Colon (tissue), 2 donors: ENCODE results near the gene EIPR1.

Experiments used
- FAIRE-seq: peaks from 2 replicates; lab custom pipeline; 2012; peaks lifted over from hg19 to GRCh38; lab: Jason Lieb, UNC
- donor health status: control.
- donor health status: control.

EIPR1 gene

DNA sequence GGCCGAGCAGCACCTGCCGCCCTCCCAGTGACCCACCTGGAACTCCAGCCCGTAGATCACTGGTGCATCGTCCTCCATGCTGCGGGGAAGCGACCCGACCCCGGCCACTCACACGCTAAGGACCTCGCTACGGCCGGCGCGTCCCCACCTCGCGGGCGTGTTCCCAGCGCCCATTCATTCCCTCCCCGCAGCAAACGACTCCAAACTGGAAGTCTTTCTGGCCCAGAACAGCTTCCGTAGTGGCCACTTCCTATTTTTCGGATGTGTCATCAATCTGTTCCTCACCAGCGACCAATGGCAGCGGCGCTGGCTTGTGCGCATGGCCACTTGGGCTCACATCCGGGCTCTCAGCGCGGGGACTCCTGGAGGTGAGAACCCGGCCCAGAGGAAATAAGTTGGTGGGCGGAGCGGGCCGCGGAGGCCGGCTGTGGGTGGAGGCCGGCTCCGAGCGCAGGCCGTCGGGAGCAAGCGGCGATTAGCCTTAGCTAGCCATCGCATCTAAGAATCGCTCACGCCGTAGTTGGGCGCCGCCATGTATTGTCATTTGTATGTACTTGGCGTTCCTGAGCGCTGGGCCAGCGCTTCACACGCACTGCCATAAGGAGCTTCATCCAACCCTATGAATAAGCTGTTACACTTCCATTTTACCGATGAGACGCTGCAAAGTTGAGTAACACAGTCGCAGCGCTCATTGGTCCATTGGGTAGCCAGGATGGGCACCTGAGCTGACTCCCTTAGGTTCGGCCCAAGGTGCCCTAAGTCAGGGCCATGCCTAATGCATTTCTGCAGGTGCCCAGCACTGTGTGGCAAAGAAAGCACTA, at the start of gene EIPR1:
EIPR1 (minus strand) TSS at position 207 of the 821 bp plus-strand sequence; CDS start at position 78, 129 bp downstream.
- no peak for FAIRE-seq

- FAIRE-seq, result no peak
These were observed 49.7 kb upstream of the EIPR1 start for GRCh38 chr2:3427272-3427671.

- no peak for FAIRE-seq
These were observed 49.0 kb upstream of the EIPR1 start for GRCh38 chr2:3426615-3427014.

- no peak for FAIRE-seq
These were observed 46.7 kb upstream of the EIPR1 start for GRCh38 chr2:3424171-3424795.

DNA sequence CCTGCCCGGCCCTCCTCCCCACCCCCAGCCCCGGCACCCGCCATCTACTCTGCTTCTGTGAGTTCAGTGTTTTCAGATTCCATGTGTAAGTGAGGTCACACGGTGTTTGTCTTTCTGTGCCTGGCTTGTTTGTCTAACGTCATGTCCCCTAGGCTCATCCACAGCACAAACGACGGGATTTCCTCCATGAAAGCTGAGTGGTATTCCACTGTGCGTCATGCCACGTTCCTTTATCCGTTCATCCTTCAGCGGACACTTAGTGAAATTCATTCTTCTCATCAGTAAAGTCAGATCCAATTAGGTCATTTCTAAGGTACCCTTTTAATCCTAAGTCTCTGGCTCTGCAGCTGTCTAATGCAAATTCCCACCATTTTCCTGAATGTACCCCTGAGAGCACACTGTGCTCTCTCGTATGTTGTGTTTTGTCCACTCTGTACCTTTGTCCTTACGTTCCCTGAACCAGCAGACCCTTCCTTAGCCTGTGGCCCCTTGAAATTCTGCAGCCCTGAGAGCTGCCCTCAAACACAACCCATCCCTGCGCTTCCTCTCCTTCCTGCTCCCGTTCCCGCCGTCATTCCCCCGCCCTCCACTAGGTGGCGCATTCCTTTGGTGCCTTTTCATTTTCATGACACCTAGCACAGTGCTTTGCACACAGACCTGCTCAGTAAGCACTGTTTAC, 46.0 kb upstream of the EIPR1 start:
- FAIRE-seq, result no peak

DNA sequence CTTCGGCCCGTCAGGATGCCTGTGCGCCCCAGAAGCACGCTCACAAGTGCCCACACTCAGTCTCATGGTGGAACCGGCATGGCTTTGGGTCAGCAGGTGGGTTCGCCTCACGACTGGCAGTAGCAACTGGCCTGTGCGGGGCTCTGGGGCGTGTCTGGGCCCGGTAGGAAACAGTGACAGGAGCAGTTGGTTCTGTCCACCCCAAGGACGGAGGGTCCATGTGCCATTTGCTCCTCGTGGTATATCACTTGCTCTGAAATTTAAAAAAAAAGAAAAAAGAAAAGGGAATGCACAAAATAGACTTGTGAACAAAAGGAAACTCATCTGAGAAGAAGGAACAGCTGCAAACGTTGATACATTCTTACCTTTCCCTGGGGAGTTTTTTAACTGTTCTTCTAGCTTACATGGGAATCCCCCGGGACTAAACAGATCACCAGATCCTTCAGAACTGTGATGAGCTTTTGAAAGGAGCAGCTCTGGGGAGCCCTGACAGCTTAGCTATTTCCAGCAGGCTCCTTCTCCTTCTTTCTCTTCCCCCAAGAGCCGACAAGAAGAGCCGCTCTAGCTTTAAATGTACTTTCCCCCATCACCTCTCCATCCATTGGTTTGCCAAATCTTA, 44.7 kb upstream of the EIPR1 start:
- no peak for FAIRE-seq

GRCh38 chr2:3421580-3421979, 44.0 kb upstream of the EIPR1 start:
- no peak for FAIRE-seq

GRCh38 chr2:3420769-3421397, 43.3 kb upstream of the EIPR1 start:
- FAIRE-seq, result no peak

DNA sequence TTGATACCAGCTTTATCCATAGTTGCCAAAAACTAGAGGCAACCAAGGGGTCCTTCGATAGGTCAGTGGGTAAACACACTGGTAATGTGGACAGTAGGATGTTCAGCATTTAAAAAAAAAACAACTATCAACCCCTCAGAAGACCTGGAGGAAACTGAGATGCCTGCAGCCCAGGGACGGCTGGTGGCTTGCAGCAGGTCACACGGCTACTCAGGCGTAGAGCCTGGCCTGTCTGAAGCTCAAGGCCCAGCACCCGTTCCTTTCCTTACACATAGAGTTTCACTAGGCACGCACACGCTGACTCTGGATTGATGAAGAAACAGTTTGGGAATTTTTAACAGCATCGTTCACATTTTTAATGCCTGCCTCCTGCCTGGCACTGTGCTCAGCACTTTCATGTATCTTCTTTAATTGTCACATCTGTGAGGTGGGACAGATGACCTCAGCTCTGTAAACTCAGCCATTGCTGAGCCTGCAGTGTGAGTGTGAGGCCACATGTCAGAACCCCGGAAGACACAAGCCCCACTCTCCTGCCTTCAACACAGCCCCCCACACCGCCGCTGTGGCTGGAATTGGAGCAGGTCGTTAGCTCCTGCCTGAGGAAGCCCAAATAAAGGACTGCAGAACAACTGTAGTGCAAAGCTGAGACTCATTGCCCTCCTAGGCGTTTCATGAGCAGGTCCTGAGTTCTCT, 42.6 kb upstream of the EIPR1 start:
- no peak for FAIRE-seq

GRCh38 chr2:3418766-3419404, 41.3 kb upstream of the EIPR1 start:
- no peak for FAIRE-seq

GRCh38 chr2:3414133-3414860, 36.7 kb upstream of the EIPR1 start:
- FAIRE-seq, result no peak

- no peak for FAIRE-seq
These were observed 36.1 kb upstream of the EIPR1 start for GRCh38 chr2:3413697-3414096.

DNA sequence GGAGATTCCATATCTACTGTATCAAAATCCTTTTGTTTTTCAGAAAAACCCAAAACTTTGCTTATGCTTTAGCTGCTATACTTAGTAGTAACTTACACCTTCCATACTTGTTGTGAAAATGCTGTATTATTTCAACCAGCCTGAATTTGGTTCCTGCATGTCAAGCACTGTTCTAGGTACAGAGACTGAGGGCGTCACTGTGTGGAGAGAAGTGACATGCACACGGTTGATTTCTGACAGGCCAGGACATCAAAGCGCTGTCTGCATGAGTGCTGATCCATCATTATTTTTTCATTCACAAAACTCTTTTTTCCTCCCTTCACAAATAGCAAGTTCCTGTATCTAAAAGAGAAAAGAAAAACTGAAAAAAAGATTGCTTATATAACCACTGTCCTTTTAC, 33.5 kb upstream of the EIPR1 start:
- no peak for FAIRE-seq

- FAIRE-seq, result no peak
These were observed 32.1 kb upstream of the EIPR1 start for GRCh38 chr2:3409627-3410170.

- no peak for FAIRE-seq
These were observed 31.2 kb upstream of the EIPR1 start for GRCh38 chr2:3408781-3409180.

DNA sequence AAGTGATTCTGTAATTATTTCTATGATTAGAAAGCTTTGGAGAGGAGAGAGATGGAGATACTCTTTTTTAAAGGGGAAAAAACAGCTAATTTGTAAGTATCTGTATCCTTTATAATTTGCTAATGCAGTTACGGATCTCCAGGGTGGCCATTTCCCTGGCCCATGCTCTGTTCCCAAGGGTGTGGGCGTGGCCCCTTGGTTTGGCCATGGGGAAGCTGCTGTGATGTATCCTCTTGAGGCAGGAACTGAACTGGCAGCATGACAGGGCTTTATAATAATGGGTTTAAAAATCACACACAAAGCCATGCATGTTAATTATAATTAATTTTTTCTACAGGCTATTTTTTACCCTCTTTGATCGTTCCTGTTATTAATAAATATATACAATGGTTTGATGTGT, 28.9 kb upstream of the EIPR1 start:
- no peak for FAIRE-seq

DNA sequence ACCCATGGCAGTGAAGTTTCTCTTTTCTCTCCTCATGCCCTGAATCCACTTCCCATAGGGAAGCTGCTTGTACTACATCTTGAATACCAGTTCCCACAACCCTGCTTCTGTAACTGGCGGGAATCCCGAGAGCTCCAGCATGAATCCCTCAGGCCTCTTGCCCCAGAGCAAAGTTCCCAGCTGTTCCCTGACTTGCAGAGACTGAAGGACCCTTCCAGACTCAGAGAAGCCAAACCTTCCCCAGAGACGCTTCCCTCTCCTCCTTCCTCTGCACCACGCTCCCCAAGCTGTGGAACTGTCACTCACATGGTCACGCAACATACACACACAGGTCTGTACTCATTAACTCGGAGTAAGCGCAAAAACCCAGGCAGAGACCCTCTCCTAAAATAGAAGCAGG, 28.3 kb upstream of the EIPR1 start:
- no peak for FAIRE-seq

DNA sequence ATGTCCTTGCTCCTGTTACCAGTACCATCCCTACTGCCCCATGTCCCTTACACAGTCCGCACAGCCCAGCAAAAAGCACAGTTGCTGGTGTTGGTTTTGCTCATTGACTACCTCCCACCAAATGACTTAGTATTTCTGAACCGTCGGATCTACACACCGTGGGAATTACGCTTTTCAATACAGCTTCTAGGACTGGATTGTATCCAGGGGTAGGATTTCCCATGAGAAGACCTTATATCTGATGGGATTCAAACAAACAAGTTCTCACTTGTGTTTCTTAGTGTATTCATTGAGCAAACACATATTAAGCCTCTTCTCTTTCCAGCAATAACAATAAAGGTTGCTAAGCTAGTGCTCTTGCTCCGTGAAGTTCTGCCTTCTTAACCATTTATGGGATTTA, 27.7 kb upstream of the EIPR1 start:
- FAIRE-seq, result no peak

DNA sequence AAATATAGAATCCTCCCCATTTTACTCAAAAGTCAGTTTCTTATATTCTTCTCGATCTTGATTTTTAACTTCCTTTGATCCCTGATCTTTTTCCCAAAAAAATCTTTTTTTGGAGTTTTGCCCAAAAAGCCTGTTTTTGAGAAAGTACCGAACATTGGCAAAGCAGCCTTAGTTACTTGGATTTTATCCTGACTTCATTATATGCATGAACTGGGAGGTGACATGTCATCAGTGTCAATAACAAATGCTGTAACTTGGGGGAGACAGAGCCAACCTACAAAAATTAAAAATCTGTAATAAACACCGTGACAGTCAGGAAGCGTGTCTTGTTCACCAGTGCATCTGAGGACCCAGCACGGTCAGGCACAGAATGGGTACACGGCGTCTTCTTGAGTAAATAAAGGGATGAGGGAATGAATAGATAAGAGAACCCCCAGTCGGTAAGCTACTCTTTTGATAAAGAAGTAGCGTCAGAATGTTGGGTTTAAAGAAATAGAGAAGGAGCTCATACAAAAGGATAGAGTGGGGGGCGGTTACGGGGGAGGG, 26.8 kb upstream of the EIPR1 start:
- FAIRE-seq, result no peak
